Keratinocyte (primary cell): ENCODE measurements around the gene DIAPH2. TPM values are rescaled to one million over a fixed set of nuclear protein-coding genes. Genes with fewer than 3 reads are reported as not detected.

Experiments
- DNase-seq: peaks from one replicate; pipeline ENCODE4 v3.0.0-alpha.2; 2011; ENCODE audit warnings: low read depth, missing footprints, low spot score
- FAIRE-seq: peaks from 2 replicates; lab custom pipeline; 2011; peaks lifted over from hg19 to GRCh38; lab: Jason Lieb, UNC
- H2AFZ ChIP-seq: 2 replicates; pipeline ENCODE4 v1.6.0; 2012; ENCODE audit warnings: low read length, control low read depth, inconsistent platforms; ENCODE audit not compliant: control insufficient read depth
- H3K27ac ChIP-seq: 2 replicates; pipeline ENCODE4 v1.5.1; 2011; ENCODE audit warnings: low read length; ENCODE audit not compliant: control insufficient read depth, insufficient read depth
- H3K27me3 ChIP-seq: 3 replicates; pipeline ENCODE4 v1.6.0; 2011; ENCODE audit warnings: low read length; ENCODE audit not compliant: control insufficient read depth, insufficient read depth; ENCODE audit errors: extremely low read depth
- H3K36me3 ChIP-seq, 2 experiments: 2 replicates in 1 of 2; 3 replicates in 1 of 2; pipeline ENCODE4 v1.5.1; 2011; ENCODE audit warnings: low read length in 2 of 2, mild to moderate bottlenecking in 1 of 2; ENCODE audit not compliant: control insufficient read depth in 2 of 2, insufficient read depth in 2 of 2; ENCODE audit errors: extremely low read depth in 1 of 2
- H3K4me1 ChIP-seq: 3 replicates; pipeline ENCODE4 v1.5.1; 2011; ENCODE audit warnings: low read length; ENCODE audit not compliant: control insufficient read depth, insufficient read depth; ENCODE audit errors: extremely low read depth
- H3K4me2 ChIP-seq: 3 replicates; pipeline ENCODE4 v1.6.0; 2011; ENCODE audit warnings: low read depth, low read length; ENCODE audit not compliant: control insufficient read depth, insufficient read depth; ENCODE audit errors: extremely low read depth
- H3K4me3 ChIP-seq, 3 experiments: fragments of 200-600 bp in 1 of 3; sonication (generic) in 1 of 3; 2 replicates in 2 of 3; 3 replicates in 1 of 3; pipeline ENCODE4 v1.5.1; 2011 to 2016; ENCODE audit warnings: low read length in 3 of 3, mild to moderate bottlenecking in 3 of 3, control low read depth in 2 of 3, inconsistent platforms in 1 of 3, low read depth in 1 of 3, mixed read lengths in 1 of 3, mixed run types in 1 of 3, moderate library complexity in 1 of 3; ENCODE audit not compliant: control insufficient read depth in 2 of 3, insufficient read depth in 2 of 3; ENCODE audit errors: extremely low read depth in 1 of 3
- H3K79me2 ChIP-seq: 2 replicates; pipeline ENCODE4 v1.6.0; 2012; ENCODE audit warnings: low read length; ENCODE audit not compliant: control insufficient read depth, insufficient read depth
- H3K9ac ChIP-seq: 3 replicates; pipeline ENCODE4 v1.6.0; 2011; ENCODE audit warnings: low read length; ENCODE audit not compliant: control insufficient read depth, insufficient read depth; ENCODE audit errors: extremely low read depth
- H3K9me1 ChIP-seq: 3 replicates; pipeline ENCODE4 v1.6.0; 2011; ENCODE audit warnings: low read length; ENCODE audit not compliant: control insufficient read depth, insufficient read depth; ENCODE audit errors: extremely low read depth
- H3K9me3 ChIP-seq: 2 replicates; pipeline ENCODE4 v1.5.1; 2012; ENCODE audit warnings: low read depth, low read length; ENCODE audit not compliant: control insufficient read depth
- H4K20me1 ChIP-seq: 3 replicates; pipeline ENCODE4 v1.6.0; 2011; ENCODE audit warnings: low read length; ENCODE audit not compliant: control insufficient read depth, insufficient read depth; ENCODE audit errors: extremely low read depth
- EZH2 ChIP-seq: IDR thresholded peaks from one replicate; pipeline ENCODE4 v1.6.1; 2012; ENCODE audit warnings: inconsistent platforms, mild to moderate bottlenecking, low read length, moderate library complexity
- dilution Hi-C: fragments of 300-500 bp; cut with MboI; formaldehyde crosslinking; loops from one replicate; pipeline ENCODE4 v1.7.0; 2020; ENCODE audit warnings: low sequenced_read_pairs; ENCODE audit not compliant: extremely low pct_ligation_motif_present
- polyA plus RNA-seq, 5 experiments: library from polyadenylated mRNA; depleted of rRNA in 3 of 5; stranded (reverse) in 3 of 5; stranded (forward) in 1 of 5; unstranded in 1 of 5; fragments of >200 nt; gene quantifications; 1 replicate in 1 of 5; 2 replicates in 3 of 5; 3 replicates in 1 of 5; pipeline versions ENCODE4 v1.2.1 to v1.2.3, GENCODE V29; 2011 to 2012; ENCODE audit warnings: missing spikeins in 2 of 5, low read depth in 1 of 5, low replicate concordance in 1 of 5
- TF ChIP-seq, protein P1 (sequence below), 3 experiments: IDR thresholded peaks in 1 of 3; conservative IDR thresholded peaks in 1 of 3; optimal IDR thresholded peaks in 1 of 3; 2 replicates in 2 of 3; 3 replicates in 1 of 3; pipeline versions ENCODE3 to v1.5.1; 2011; ENCODE audit warnings: low read length in 3 of 3, mild to moderate bottlenecking in 3 of 3, moderate library complexity in 2 of 3, control low read depth in 1 of 3, inconsistent platforms in 1 of 3; ENCODE audit not compliant: insufficient read depth in 2 of 3; ENCODE audit errors: extremely low read depth in 1 of 3

Gene DIAPH2
- polyA plus RNA-seq, 1 donor (not counting 4 experiments of a cell fraction or from before 2014, with no cell fraction given): 7.4 TPM

DNA sequence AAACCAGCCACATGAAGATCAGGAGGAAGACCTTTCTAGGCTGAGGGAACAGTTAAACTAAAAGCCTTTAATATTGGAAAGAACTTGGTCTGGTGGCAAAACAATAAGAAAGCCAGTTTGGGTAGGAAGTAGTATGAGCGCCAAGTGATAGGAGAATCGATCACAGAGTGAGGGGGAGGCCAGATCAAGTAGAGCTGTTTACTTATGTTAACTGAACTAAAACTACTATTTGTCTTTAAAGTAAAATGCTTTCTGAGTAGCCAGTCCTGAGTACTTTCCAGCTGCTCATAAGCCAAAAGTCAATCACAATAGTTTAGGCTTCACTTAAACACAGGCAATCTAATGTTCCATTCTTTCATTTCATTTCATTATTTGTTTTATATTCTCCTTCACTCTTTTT is 136.3 kb downstream of the DIAPH2 start:
- no peak overlapping the region for H3K27ac ChIP-seq
- no peaks in the 10 kb centered on the region for H3K9me1 ChIP-seq
- DNase-seq: no peak
- no peak overlapping the region for H2AFZ ChIP-seq
- no peaks in the 10 kb centered on the region for H3K27me3 ChIP-seq
- H3K4me2 ChIP-seq: no peak overlapping the region
- no peak overlapping the region for H3K4me3 ChIP-seq
- H4K20me1 ChIP-seq: no peaks in the 10 kb centered on the region
- no peaks in the 10 kb centered on the region for H3K4me1 ChIP-seq
- no peaks in the 10 kb centered on the region for H3K36me3 ChIP-seq
- FAIRE-seq: no peak
- no peaks in the 10 kb centered on the region for H3K9me3 ChIP-seq
- no peak overlapping the region for H3K9ac ChIP-seq
- TF ChIP-seq, protein P1, sequence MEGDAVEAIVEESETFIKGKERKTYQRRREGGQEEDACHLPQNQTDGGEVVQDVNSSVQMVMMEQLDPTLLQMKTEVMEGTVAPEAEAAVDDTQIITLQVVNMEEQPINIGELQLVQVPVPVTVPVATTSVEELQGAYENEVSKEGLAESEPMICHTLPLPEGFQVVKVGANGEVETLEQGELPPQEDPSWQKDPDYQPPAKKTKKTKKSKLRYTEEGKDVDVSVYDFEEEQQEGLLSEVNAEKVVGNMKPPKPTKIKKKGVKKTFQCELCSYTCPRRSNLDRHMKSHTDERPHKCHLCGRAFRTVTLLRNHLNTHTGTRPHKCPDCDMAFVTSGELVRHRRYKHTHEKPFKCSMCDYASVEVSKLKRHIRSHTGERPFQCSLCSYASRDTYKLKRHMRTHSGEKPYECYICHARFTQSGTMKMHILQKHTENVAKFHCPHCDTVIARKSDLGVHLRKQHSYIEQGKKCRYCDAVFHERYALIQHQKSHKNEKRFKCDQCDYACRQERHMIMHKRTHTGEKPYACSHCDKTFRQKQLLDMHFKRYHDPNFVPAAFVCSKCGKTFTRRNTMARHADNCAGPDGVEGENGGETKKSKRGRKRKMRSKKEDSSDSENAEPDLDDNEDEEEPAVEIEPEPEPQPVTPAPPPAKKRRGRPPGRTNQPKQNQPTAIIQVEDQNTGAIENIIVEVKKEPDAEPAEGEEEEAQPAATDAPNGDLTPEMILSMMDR (optimal IDR thresholded peaks at IDR 0.05 in 1 of 3, IDR thresholded peaks at IDR 0.05 in 1 of 3, conservative IDR thresholded peaks at IDR 0.05 in 1 of 3; ENCODE audit: extremely low read depth in 1 of 3, insufficient read depth in 2 of 3, low read length in 3 of 3): no peak
- no peak for TF ChIP-seq EZH2
- dilution Hi-C loops: no loop called here
- H3K79me2 ChIP-seq: no peaks in the 10 kb centered on the region

DNA sequence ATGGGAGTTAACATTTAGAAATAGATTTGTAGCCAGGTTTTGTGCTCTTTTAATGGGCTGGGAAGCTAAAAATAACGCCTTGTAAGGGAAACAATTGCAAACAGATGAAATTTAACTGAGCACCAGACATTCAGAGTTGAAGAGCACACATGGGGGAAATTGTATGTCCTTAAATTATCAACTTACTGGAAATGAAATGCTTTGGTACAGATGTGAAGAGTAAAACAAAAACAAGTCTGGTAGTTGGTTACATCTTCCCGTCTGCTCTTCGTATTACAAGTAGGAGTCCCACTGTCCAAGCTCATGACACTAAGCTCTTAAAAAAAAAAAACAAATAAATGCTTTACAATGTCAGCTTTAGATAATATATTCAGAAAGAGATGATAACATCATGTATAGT is 139.5 kb downstream of the DIAPH2 start:
- TF ChIP-seq EZH2: no peak
- TF ChIP-seq, protein P1 (optimal IDR thresholded peaks at IDR 0.05 in 1 of 3, IDR thresholded peaks at IDR 0.05 in 1 of 3, conservative IDR thresholded peaks at IDR 0.05 in 1 of 3; ENCODE audit: extremely low read depth in 1 of 3, insufficient read depth in 2 of 3, low read length in 3 of 3): no peak
- H3K36me3 ChIP-seq: no peaks in the 10 kb centered on the region
- FAIRE-seq (no peak), DNase-seq (no peak)
- dilution Hi-C loops: no loop called here
- H3K4me1 ChIP-seq: no peaks in the 10 kb centered on the region
- no peak overlapping the region for H3K9ac ChIP-seq
- no peak overlapping the region for H2AFZ ChIP-seq
- H3K4me2 ChIP-seq: no peak overlapping the region
- H3K4me3 ChIP-seq: no peak overlapping the region
- H4K20me1 ChIP-seq: no peaks in the 10 kb centered on the region
- no peaks in the 10 kb centered on the region for H3K27me3 ChIP-seq
- H3K27ac ChIP-seq: no peak overlapping the region
- no peaks in the 10 kb centered on the region for H3K9me1 ChIP-seq
- no peaks in the 10 kb centered on the region for H3K9me3 ChIP-seq
- no peaks in the 10 kb centered on the region for H3K79me2 ChIP-seq
